Left forelimb (tissue), 1 donor: ENCODE results near the gene TRPM2.
A peak's percentile ranks its signal among the peaks of the same experiment; 100 is the strongest.
"Not testable (repeated sequence)": the region's sequence is repeated elsewhere in the genome, so short reads cannot be mapped to it uniquely, and the experiment has no call there.

Experiments
- DNase-seq: peaks from one replicate; pipeline ENCODE4 v3.0.0-alpha.2; 2018; ENCODE audit warnings: low spot score

TRPM2 gene

GRCh38 chr21:44335266-44336059 is 18.0 kb upstream of the TRPM2 start:
- DNase-seq = no peak

GRCh38 chr21:44337449-44337848 is 16.0 kb upstream of the TRPM2 start:
- DNase-seq = no peak

GRCh38 chr21:44337941-44338895 is 15.2 kb upstream of the TRPM2 start:
- peak; percentile 79 for DNase-seq

GRCh38 chr21:44338971-44339910 is 14.2 kb upstream of the TRPM2 start, which contains the start of gene CFAP410:
CFAP410 (minus strand) TSS chr21:44339390; CDS start chr21:44339194, 196 bp downstream.
- DNase-seq = peak; percentile 96

- DNase-seq = not testable (repeated sequence)
These were observed 11.5 kb upstream of the TRPM2 start for GRCh38 chr21:44341726-44342458.

- DNase-seq = not testable (repeated sequence)
These were observed 10.4 kb upstream of the TRPM2 start for GRCh38 chr21:44342981-44343380.

GRCh38 chr21:44344541-44345183 is 8.8 kb upstream of the TRPM2 start:
- DNase-seq = no peak

- DNase-seq = no peak
These were observed 7.9 kb upstream of the TRPM2 start for GRCh38 chr21:44345495-44345894.

- no peak for DNase-seq
These were observed 5.4 kb upstream of the TRPM2 start for GRCh38 chr21:44347911-44348451.

- no peak for DNase-seq
These were observed 4.6 kb upstream of the TRPM2 start for GRCh38 chr21:44348861-44349260.

GRCh38 chr21:44349416-44349846 is 4.0 kb upstream of the TRPM2 start:
- DNase-seq = no peak

GRCh38 chr21:44349847-44350772 is 3.3 kb upstream of the TRPM2 start:
- DNase-seq = no peak

GRCh38 chr21:44350773-44351481 is 2.5 kb upstream of the TRPM2 start:
- no peak for DNase-seq

GRCh38 chr21:44351535-44352252 is 1.7 kb upstream of the TRPM2 start:
- no peak for DNase-seq

- no peak for DNase-seq
These were observed 1.1 kb upstream of the TRPM2 start for GRCh38 chr21:44352253-44352860.

- DNase-seq = no peak
These were observed 582 bp downstream of the TRPM2 start for GRCh38 chr21:44354001-44354405.
